HG02798 (cell line): ENCODE data around the gene TAS2R60.
"Not testable (repeated sequence)": the region's sequence is repeated elsewhere in the genome, so short reads cannot be mapped to it uniquely, and the experiment has no call there.

ENCODE experiments used
- ATAC-seq: cut with Tn5 transposase; IDR thresholded peaks from one replicate; pipeline ENCODE4 v1.9.1; 2021; ENCODE audit warnings: mild to moderate bottlenecking; ENCODE audit not compliant: unreplicated experiment, poor library complexity

The TAS2R60 gene

DNA sequence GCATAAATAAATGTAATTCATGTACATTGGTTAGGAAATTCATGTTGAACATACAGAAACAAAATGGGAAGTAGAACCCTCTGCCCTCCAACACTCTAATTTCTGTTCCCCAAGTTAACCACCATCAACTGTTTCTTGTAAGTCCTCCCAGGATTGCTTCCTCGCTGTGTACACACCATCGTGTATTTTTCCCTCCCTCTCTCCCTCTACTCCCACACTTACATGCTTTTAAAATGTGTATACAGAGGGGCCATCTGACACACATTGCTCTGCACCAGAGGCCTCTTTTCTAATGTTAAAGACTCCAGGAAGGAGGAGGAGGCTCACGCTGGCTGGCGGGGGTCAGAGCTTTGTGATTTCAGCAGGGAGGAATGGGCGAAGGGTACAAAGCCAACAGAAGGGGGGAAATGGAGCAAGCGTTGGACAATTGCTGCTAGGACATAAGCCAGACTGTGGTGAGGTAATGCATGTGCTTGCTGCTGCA is 32.7 kb upstream of the TAS2R60 start:
- no peak for ATAC-seq

DNA sequence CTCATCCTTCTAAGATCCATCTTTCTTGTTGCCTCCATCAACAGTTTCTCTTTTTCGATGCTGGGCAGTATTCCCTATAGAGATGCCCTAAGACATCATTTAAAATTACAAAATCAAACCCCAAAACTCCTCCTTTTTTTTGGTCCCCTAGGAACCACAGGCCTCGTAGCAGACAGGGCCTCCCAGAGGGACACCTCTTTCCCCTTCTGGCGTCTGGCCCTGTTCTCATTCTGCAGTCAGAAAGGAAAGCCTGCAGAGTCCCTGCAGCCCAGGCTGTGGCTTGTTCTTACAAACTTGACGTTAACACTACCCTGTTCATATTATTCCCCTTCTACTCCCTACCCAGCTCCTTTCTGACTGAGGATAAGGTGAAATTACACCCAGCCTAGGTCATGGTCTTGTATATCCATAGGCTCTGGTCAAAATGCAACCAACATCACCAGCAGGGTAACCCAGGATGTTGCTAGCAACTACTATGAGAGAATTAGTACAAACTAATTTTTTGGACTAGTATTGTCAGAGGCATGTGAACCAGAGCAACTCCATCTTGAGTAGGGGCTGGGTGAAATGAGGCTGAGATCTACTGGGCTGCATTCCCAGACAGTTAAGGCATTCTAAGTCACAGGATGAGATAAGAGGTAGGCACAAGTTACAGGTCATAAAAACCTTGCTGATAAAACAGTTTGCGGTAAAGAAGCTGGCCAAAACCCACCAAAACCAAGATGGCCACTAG is 31.1 kb upstream of the TAS2R60 start:
- no peak for ATAC-seq

DNA sequence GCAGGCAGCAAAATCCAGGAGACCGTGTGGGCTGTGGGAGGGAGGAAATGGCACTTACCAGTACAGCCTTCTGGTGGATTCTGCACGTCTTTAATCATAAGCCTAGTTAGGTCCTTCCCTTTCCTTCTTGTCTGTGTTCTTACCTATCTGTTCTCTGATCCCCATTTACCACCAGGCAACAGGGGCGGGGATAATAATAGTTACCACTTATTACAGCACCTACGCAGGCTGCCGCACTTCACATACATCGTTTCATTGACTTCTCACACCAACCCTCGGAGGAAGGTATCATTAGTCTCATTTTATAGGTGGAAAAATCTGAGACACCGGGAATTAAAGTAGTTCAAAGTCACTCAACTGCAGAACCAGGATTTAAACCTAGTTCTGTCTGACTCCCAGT is 30.1 kb upstream of the TAS2R60 start:
- ATAC-seq = no peak

DNA sequence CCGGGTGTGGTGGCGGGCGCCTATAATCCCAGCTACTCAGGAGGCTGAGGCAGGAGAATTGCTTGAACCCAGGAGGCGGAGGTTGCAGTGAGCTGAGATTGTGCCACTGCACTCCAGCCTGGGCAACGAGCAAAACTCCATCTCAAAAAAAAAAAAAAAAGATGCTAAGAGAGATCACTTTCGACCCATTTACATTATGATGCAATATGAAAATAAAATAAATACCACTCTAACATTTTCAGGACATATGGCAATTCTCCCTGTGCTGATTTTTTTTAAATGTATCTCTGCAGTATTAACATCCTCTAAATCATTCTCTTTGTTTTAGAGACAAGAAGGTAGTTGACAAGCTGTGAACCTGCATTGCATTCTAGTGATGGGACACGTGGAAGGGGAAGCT is 28.0 kb upstream of the TAS2R60 start:
- not testable (repeated sequence) for ATAC-seq

DNA sequence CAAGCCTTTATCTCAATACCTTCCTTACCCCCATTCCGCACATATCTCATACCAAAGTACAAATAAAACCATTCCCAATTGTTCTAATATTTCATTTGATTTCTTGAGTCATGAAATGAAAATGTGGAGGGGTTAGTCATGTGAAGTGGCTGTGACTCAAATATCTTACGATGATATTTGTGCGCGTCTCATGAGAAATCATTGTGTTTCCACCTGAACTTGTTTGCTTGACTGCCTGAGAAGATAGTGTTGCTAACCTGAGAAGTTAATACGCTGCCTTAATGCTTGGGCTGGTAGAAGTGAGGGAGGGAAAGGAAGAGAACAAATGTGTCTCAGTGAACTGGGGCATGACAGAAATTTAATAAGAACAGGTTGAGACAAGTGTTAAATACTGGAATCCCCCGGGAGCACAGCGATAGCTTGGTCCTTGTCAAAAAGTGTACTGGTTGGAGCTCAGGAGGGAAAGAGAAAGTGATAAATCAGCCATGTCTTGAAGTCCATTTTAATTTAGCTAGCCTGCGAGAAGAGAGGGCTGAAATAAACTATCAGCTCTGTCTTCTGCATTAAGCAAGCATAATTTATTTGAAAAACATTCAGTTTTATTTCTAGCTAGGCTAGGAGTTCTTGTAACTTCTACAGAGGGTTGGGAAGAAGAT is 27.4 kb upstream of the TAS2R60 start:
- ATAC-seq = no peak

DNA sequence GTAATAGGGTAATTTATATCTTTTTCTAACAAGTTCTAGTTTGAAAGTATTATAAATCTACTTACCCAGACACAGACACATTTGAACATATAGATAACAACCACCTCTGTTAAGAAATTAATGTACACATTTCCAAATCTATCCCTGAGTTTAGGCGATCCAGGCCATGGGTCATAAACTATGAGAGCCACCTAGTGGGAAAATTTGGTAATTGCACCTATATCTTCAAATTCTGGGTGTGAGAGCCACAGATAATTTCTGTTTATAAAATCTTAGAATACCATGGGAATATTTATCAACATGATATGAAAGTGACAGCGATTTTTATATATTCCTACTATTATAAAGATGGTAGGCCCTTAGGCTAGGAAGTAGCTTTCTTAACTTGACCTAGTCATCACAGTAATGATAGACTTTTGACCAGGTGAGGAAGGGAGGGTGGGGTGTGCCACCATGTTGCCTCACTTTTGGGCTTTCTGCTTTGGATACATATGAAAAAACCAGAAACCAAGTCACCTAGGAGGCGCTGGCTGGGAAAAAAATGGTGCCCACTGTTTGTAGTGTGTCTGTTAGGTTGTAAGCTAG is 26.6 kb upstream of the TAS2R60 start:
- peak; percentile 66 for ATAC-seq

DNA sequence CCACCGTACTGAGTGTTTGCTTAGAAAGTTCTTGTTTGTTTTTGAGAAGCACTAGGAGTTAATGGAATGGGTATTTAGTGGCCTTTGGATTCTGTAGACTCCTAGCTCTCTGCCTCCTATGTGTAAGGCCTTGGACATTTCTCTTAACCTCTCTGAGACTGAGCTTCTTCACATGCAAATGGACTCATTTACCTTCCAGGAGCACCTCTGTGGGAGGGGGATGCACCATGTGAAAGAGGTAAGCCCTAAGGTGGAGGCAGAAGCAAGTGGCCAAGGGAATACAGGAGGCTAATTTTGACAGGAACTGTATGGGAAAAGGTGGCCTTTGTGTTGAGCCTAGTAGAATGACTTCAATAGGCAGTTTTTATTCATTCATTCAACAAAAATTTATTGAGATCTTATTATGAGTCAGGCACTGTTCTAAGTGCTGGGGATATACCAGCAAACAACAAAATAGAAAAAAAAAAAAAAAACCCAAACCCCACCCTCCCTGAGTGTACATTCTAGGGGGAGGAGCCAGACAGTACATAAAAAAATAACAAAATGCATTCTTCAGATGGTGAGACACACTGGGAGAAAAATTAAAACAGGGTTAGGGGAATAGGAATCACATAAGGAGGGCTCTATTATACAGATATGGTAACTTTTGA is 25.4 kb upstream of the TAS2R60 start:
- no peak for ATAC-seq

DNA sequence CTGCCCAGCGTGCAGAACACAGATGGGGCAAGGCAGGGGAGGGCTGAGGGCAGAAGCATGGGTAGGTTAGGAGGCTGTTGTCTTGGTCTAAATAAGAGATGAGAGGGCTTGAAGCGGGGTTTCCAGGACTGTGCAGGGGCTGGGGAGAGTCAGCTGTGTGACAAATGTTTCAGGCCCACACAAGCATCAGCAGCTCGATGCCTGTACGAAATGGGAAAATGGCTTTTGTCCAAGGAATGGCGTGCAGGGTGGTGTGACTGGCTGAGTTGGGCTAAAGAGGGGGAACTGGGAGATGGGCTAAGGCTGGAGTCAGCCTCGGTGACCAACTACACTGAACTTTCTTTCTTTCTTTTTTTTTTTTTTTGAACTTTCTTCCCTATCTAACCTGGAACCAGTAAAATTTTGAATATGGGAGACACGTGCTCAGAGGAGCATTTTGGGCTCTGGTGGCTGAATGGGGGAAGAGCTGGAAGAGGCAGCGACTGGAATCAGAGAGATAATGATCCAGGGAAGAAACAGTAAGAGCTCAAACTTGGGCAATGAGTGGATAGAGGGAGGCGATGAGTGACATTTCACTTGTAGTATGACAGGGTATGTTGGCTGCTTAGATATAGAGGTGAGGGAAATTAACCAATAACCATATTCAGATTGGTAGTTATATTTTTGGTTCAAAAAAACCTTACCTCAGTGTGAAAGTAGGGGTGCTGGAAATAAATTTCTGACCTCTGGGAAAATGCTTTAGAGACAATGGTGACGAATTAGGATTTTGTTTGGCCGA is 24.4 kb upstream of the TAS2R60 start:
- no peak for ATAC-seq

DNA sequence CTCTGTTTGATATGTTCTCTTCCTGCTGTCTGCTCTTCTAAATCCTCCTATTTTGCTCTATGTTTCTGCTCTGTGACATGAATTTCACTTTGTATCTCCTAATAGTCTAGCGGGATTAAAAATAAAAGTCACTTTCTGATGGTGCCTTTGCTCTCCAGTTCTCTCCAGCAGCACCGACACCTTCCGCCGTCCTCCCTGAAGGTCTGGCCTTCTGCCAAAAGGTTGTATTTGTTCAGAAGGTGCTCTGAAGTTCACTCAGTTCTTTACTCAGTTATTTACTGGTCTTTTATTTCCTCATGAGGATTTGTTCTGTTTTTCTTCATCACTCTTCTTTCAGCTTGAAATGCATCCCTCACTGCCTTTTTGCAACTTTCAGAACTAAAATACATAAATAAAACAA is 23.4 kb upstream of the TAS2R60 start:
- ATAC-seq = no peak

DNA sequence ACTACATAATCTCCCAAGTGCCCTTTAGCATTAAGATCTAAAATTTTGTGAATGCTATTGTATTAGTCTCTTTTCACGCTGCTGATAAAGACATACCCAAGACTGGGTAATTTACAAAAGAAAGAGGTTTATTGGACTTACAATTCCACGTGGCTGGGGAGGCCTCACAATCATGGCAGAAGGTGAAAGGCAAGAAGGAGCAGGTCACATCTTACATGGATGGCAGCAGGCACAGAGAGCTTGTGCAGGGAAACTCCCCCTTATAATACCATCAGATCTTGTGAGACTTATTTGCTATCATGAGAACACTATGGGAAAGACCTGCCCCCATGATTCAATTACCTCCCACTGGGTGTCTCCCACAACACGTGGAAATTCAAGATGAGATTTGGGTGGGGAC is 22.6 kb upstream of the TAS2R60 start:
- ATAC-seq = not testable (repeated sequence)

DNA sequence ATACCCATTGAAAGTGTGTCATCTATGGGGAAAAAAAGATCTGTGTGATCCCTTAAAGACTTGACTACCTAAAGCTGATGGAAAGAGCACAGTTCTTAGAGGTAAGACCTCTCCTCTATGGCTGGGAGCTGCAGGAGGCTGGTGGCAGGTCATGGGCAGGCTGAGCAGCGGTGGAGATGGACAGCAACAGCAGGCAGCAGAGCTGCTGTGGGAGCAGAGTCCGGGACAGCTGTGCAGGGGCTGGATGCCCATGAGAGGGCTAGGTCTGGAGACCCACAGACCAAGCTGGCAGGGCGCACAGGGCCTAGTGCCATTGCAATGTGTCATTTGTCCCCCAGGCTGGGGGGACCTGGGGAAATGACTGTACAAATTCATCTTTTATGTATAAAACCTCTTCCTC is 21.2 kb upstream of the TAS2R60 start:
- ATAC-seq = no peak

DNA sequence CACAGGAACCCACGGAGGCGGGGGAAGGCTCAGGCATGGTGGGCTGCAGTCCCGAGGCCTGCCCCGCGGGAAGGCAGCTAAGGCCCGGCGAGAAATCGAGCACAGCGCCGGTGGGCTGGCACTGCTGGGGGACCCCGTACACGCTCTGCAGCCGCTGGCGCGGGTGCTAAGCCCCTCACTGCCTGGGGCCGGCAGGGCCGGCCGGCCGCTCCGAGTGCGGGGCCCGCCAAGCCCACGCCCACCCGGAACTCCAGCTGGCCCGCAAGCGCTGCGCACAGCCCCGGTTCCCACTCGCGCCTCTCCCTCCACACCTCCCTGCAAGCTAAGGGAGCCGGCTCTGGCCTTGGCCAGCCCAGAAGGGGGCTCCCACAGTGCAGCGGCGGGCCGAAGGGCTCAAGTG is 18.8 kb upstream of the TAS2R60 start:
- not testable (repeated sequence) for ATAC-seq

DNA sequence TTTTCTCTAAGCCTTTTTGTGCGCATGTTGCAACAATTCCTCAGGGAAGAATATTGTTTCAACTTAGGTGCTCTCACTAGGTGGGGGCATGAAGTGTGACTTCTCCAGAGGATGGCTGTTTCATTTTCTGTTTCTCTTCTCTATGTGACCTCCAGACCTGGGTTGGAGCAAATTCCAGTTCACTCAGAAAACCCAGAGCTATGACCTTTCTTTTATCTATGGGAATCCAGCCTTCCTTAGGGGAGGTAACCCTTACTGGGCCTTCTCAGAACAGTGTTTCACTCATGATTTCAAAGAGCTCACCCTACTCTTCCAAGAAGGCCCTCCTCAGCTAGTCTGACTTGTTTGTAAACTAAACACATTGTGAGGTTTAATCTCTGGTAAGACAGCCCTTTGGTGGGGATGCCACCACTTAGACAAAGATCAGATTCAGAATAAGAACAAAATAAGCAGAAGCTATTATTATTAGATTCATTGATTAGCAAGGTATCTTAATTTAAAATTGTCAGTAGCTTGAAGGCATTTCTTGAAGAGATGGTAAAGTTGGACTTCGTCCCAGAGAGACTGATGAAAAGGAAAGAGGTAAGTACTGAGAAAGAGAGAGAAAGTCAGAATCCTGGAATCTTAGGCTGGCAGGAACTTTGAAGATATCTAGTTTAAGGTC is 16.6 kb upstream of the TAS2R60 start:
- no peak for ATAC-seq

DNA sequence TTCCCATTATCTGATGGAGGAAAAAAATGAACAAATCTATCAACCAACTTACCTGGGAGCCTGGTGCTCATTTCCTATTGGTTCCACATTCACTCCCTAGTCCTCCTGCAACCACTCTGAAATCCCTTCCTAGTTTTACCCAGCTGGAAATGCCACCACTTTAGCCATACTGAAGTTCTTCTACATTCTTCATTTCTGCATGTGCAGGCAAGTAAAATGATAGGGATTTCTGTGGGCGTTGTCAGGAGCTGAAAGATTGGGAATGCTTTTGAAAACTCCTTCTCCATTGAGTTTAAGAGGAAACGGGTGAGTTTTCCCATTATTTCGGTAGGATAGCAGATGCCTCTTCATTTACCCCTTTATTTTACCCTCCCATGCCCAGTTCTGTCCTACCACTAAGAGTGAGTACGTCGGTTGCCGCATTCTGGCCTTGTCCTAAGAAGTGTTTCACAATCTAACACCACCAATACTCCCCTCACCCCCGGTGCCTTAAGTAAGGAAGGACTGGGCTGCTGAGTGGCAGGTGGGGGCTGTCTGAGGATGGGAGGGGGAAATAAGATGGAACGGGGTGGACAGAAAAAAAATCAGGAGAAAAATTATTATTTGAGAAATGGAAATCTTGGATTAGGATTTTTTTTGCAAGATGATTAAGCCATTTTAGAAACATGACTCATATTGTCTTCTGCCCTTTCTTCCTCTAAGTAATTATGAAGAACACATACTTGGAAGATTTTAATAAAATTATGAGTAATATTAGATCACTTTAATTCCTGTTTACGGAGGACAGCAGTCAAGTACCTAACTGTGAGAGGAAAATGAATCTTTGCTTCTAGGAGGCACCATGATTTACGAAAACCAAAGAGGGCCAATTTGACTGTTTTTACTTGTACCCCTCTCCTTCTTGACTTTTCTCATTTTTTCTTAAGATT is 13.2 kb upstream of the TAS2R60 start:
- no peak for ATAC-seq

DNA sequence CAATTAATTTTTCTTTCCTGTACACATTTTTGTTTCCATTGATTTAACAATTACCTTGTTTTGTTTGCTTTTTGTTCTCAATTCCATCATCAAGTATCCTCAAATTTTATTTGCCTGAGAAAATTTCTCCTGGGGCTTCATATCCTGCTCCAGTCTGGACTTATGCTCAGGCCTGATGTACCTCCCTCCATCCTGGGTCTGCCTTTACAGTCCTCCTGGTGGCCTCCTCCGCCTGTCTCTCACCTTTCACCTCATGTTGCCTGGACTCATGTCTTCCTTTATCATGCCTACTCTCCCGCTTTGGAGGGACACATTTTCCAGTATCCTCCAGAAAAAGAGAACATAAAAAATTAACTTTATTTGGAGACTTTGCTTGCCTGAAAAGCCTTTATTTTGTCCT is 12.1 kb upstream of the TAS2R60 start:
- no peak for ATAC-seq

DNA sequence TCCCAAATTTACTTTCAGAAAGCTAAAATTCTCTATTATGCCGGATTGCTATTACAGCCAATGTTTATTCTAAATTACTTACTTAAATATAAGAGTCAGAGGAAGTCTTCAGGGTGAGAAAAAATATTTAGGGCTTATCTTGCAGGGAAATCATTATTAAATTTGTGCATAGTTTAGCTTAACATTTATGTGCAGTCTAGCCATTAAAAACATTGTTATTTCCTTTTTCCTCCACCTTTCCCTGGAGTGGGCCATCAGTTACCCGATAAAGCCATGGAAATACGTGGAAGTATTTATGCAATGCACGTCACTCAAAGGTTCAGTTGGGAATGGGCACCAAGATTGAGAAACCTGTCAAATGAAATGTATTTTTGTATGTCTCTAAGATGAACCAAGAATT is 9.5 kb upstream of the TAS2R60 start:
- no peak for ATAC-seq

DNA sequence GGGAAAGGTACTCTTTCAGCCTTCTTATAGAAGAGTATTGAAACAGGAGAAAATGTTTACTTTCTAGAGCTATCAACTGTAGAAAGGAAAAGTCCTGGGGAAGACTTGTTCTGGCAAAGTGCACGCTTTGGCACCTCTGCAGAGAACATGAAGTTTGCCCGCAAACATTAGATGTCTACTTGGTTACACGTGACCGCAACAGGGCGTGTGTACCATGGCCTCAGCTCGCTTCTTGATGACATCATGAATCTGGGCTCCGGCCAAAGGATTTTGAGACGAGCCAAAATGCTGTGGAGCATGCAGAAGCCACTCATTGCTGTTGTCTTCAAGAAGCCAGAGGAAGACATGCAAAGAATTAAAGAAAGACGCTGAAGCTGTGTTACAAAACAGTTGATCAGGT is 8.6 kb upstream of the TAS2R60 start:
- ATAC-seq = no peak

DNA sequence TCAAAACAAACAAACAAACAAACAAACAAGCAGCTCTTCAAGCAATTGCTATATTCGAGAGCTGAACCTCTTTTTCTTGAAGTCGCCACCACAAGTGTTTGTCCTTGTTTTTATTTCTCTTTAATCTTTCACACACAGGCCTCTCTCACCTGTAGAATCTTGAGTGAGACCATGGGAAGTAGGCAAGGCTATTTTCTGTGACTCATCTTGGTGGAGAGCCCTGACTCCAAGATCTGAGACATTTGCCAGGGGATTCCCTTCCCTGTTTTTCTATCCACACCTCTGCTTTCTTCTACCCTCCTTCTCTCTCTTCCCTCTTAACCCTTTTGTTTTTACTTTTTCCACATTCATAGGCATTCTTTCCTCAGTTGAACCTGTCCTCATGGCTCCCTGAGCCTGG is 8.0 kb upstream of the TAS2R60 start:
- ATAC-seq = no peak
